NCI-H526 (cell line): ENCODE data around the gene STIMATE.

Experiments
- DNase-seq, 2 experiments: peaks; one replicate each; lab custom pipeline; 2025; lab: John Stamatoyannopoulos, UW

Gene STIMATE

GRCh38 chr3:52893723-52894122, 3.6 kb downstream of the STIMATE start:
- DNase-seq, result no peak

GRCh38 chr3:52892625-52893311, 4.6 kb downstream of the STIMATE start:
- no peak for DNase-seq

GRCh38 chr3:52892290-52892624, 5.1 kb downstream of the STIMATE start:
- DNase-seq, result no peak

DNA sequence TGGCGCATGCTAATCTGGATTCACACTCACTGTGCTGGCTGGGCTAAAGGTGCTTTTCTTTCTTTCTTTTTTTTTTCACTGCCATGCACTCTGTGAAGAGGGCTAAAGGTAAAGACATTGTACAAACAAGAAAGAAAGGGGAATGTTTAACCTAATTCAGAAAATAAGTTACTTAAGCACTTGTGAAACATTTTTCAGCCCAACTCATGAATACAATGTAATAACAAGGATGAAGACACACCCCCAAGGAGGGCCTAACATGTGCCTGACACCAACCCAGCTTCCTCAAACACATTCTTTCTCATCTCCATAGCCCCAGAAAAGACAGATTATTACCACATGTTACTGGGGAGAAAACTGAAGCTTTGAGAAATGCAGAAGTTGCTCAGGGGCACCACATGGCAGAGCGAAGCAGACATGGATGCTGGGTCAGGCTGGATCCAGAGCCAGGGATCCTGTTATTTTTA, 5.7 kb downstream of the STIMATE start:
- no peak for DNase-seq

- no peak for DNase-seq
These were observed 6.2 kb downstream of the STIMATE start for GRCh38 chr3:52891164-52891563.

DNA sequence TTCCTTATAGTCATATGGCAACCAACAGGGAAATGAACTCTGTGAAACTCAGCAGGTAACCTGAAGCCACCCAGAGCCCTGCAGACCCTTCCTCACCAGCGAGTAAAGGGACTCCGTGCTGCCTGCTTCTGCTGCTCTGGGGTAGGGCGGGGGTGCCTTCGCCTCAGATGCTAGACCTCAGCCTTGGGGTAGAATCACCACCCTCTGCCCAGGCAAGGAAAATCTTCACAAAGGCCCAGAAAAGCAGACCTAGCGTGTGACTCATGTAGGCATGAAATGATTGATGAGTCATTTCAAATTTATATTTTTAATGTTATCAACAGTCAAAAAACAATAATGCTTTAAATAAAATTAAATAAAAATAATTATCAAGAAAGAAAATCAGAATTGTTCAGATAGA, 6.6 kb downstream of the STIMATE start:
- no peak for DNase-seq

GRCh38 chr3:52889901-52890300, 7.4 kb downstream of the STIMATE start:
- no peak for DNase-seq

DNA sequence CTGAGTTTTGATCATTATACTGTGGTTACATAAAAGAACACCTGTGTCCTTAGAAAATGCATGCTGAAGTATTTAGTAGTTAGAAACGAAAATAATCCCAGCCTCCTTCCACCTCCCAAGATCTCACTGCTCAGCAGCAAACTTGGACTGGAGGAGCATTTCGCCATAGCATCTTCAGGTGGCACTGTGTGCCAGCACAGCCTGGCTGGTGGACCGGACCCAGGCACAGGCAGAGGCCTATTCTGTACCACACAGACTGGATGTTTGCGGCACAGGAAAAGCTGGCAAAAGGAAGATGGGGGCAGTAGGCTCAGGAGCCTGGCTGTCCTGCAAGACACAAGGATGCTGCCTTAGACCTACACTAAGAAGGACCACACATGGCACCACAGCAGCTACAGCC, 10.2 kb downstream of the STIMATE start:
- no peak for DNase-seq

DNA sequence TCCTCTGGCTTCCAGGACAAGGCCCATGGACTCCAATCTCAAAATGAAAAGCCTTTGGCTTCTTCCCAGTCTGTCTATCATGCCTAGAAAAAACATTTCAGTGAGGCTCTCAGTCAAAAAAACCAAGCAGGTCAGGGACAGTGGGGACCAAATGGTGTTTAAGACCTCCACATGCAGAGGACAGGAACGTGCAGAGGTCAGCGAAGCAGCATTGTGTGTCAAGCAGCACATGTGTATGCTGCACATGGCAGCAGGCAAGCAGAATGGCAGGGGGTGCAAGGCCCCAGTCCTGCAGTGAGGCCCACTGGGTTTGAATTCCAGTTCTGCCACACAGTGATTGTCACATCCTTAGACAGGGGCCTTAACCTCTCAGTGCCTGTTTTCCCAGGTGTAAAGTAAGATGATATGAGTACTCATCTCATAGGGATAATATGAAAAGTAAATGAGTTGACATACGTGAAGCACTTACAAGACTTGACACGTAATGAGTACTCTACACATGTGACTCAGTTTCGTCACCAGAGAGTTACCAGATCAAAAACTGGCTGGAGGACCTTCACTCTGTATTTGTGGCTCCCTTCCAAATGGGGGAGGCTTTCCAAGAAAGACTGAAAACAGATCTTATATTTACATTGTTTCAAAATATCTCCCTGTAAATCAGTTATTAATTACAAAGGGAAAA, 11.2 kb downstream of the STIMATE start:
- DNase-seq, result no peak

- no peak for DNase-seq
These were observed 15.0 kb downstream of the STIMATE start for GRCh38 chr3:52882377-52882776.

- DNase-seq, result no peak
These were observed 15.5 kb downstream of the STIMATE start for GRCh38 chr3:52881871-52882270.

DNA sequence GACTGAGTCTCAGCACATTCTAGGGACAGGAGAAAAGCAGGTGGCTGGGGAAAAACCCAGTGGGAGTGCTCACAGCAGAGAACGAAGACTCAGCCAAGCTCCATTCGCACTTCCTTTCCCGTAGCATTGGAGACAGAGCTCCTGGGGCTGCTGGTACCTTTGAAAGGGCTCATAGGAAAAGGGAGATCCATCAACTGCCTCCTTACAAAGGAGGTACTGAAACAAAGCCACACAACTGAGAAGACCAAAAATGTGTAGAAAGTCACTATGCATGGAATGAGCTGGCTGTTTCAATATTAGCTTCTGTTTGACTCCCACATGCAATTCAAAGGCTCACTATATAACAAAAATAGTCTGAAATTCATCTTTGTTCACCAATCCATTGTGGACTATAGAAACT, 16.9 kb downstream of the STIMATE start:
- DNase-seq, result no peak

DNA sequence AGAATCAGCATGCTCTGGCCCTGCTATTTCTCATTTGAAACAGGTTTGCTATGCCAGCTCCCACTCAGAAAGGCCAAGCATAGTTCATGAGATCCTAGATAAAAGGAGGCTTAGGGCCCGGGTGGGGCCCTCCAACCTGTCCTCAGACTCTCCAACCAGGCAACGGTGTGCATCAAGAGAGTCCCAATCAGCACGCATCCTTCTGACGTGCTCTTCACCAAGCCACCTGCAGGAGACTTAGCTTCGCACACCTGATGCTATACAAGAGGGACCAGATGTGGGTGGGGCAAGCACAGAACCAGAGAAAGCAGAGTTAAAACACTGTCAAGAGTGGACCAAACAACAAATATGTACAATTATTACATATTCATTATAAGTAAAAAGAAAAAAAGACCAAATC, 17.3 kb downstream of the STIMATE start:
- no peak for DNase-seq

DNA sequence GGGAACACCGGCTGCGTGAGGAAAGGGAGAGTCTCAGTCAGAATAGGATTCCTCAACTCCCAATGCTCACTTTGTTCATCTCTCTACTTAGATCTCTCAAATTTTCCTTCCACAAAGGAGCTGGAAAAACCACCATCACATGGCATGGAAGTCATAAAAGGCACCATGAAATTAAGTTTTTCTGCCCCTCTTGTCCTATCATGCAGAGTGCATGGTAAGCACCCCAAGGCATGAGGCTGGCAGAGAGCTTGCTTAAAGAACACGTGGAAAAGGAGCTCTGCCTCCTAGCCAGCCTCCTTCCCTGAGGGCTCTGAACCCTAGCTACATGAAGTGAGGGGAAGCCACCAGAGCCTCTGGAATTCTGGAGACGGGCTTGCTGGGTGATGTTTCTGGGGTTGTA, 17.8 kb downstream of the STIMATE start:
- DNase-seq, result no peak

DNA sequence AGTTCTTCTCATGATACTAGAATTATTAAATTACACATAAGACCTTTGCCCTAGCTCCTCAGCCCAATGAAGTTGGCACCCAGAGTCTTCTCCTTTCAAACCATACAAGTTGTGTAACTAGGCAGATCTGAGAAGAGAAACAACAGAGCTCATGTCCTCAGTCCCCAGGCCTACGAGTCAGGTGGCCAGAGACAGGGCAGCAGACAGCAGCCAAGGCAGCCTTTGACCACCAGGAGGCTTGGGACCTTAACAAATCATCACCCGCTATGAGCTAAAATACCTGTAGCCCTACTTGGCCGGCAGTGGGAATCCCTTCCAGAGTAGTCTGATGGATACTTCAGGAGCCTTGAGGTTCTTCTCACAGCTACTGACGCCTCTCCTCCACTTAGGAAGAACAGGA, 18.3 kb downstream of the STIMATE start:
- no peak for DNase-seq

DNA sequence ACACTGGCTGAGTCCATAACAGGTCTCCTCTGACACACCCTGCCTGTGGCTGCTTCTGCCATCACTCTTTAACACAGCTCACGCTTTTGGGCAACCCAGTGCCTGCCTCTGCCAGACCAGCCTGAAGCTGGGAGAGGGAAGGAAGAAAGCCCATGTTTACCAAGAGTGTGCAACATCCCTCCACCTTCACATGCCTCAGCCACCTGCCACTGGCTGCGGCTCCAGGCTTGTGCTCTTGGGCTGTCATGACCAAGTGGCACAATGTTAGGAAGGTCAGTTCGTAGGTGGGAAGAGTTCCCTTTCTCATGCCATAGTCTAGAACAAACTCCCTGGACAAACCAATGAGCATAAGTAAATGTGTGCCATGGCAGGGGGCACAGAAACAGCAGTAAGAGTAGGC, 20.3 kb downstream of the STIMATE start:
- no peak for DNase-seq

GRCh38 chr3:52874864-52875587, 22.3 kb downstream of the STIMATE start:
- no peak for DNase-seq

GRCh38 chr3:52874160-52874701, 23.1 kb downstream of the STIMATE start:
- no peak for DNase-seq

GRCh38 chr3:52873433-52874159, 23.8 kb downstream of the STIMATE start:
- no peak for DNase-seq

- DNase-seq, result no peak
These were observed 25.1 kb downstream of the STIMATE start for GRCh38 chr3:52872245-52872644.

- DNase-seq, result no peak
These were observed 25.6 kb downstream of the STIMATE start for GRCh38 chr3:52871761-52872160.

- DNase-seq, result no peak
These were observed 26.9 kb downstream of the STIMATE start for GRCh38 chr3:52870471-52870870.
